PC-9 (cell line): ENCODE data around the gene PDLIM5.

Source experiments
- EZH2 ChIP-seq: fragments of 200-600 bp; sonication (generic); IDR thresholded peaks from 2 replicates; pipeline ENCODE4 v1.8.0; 2017; ENCODE audit warnings: antibody characterized with exemption, low read depth
- TF ChIP-seq, protein P1 (sequence below): fragments of 200-600 bp; sonication (generic); conservative IDR thresholded peaks from 2 replicates; pipeline ENCODE4 v1.6.1; 2017; ENCODE audit warnings: mixed run types, antibody characterized with exemption, mild to moderate bottlenecking, moderate library complexity

DNA sequence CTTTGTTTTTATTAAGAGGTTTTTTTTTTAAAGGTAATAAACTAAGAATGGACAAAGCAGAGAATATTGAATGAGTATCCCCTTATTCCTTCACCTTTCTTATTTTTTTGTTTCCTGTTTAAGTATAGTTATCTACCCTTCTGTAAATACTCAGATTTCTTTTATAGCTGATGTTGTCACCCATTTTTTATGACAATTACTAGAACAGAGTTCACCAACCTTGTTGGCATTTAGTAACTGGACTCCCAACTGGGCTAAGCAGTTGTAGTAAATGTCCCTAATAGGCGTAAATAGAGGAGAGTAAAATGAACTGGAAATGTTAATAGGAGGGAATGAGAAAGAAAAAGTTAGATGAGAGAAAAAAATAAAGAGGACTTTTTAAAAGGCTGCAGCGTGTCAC lies 9.8 kb downstream of the PDLIM5 start:
- TF ChIP-seq, protein P1, sequence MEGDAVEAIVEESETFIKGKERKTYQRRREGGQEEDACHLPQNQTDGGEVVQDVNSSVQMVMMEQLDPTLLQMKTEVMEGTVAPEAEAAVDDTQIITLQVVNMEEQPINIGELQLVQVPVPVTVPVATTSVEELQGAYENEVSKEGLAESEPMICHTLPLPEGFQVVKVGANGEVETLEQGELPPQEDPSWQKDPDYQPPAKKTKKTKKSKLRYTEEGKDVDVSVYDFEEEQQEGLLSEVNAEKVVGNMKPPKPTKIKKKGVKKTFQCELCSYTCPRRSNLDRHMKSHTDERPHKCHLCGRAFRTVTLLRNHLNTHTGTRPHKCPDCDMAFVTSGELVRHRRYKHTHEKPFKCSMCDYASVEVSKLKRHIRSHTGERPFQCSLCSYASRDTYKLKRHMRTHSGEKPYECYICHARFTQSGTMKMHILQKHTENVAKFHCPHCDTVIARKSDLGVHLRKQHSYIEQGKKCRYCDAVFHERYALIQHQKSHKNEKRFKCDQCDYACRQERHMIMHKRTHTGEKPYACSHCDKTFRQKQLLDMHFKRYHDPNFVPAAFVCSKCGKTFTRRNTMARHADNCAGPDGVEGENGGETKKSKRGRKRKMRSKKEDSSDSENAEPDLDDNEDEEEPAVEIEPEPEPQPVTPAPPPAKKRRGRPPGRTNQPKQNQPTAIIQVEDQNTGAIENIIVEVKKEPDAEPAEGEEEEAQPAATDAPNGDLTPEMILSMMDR: no peak
- TF ChIP-seq EZH2: no peak
